ENCODE measurements around the gene EFCAB14.

DNA sequence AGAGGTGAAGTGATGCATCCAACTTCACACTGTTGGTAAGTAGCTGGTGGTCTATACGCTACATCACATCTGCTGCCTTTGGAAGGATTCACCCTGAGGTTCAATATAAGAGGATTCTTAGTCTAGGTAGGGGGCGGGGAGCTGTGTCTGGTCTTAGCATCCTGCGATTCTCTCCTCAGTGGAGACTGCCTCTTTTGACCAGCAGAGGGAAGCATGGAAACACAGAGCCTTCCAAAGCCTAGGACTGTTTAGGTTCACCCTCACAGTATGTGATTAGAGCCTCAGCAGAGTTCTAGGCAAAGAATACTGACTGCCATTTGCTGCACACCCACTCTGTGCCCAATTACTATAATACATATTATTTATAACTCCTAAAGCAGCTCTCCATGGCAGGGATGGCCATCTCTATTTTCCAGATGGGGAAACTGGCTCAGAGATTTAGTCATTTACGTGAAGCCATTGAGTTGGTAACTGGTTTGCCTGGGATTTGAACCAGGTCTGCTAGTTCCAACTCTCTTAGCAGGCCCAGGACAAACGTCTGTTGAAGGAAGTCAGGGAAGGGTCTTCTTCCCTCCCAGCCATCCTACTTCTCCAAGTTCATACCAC lies 28.9 kb upstream of the EFCAB14 start:
- no peak for TF ChIP-seq EZH2 (IDR thresholded peaks at IDR 0.05; ENCODE audit: low read depth, unreplicated experiment)
- TF ChIP-seq, protein P1, sequence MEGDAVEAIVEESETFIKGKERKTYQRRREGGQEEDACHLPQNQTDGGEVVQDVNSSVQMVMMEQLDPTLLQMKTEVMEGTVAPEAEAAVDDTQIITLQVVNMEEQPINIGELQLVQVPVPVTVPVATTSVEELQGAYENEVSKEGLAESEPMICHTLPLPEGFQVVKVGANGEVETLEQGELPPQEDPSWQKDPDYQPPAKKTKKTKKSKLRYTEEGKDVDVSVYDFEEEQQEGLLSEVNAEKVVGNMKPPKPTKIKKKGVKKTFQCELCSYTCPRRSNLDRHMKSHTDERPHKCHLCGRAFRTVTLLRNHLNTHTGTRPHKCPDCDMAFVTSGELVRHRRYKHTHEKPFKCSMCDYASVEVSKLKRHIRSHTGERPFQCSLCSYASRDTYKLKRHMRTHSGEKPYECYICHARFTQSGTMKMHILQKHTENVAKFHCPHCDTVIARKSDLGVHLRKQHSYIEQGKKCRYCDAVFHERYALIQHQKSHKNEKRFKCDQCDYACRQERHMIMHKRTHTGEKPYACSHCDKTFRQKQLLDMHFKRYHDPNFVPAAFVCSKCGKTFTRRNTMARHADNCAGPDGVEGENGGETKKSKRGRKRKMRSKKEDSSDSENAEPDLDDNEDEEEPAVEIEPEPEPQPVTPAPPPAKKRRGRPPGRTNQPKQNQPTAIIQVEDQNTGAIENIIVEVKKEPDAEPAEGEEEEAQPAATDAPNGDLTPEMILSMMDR (conservative IDR thresholded peaks at IDR 0.05; ENCODE audit: low read depth in 2 of 2) = peak; percentile 76 to 97
- no peak for TF ChIP-seq POLR2AphosphoS5 (IDR thresholded peaks at IDR 0.05; ENCODE audit: low read depth)
- TF ChIP-seq, protein P2, sequence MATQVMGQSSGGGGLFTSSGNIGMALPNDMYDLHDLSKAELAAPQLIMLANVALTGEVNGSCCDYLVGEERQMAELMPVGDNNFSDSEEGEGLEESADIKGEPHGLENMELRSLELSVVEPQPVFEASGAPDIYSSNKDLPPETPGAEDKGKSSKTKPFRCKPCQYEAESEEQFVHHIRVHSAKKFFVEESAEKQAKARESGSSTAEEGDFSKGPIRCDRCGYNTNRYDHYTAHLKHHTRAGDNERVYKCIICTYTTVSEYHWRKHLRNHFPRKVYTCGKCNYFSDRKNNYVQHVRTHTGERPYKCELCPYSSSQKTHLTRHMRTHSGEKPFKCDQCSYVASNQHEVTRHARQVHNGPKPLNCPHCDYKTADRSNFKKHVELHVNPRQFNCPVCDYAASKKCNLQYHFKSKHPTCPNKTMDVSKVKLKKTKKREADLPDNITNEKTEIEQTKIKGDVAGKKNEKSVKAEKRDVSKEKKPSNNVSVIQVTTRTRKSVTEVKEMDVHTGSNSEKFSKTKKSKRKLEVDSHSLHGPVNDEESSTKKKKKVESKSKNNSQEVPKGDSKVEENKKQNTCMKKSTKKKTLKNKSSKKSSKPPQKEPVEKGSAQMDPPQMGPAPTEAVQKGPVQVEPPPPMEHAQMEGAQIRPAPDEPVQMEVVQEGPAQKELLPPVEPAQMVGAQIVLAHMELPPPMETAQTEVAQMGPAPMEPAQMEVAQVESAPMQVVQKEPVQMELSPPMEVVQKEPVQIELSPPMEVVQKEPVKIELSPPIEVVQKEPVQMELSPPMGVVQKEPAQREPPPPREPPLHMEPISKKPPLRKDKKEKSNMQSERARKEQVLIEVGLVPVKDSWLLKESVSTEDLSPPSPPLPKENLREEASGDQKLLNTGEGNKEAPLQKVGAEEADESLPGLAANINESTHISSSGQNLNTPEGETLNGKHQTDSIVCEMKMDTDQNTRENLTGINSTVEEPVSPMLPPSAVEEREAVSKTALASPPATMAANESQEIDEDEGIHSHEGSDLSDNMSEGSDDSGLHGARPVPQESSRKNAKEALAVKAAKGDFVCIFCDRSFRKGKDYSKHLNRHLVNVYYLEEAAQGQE (IDR thresholded peaks at IDR 0.05; ENCODE audit: unreplicated experiment) = no peak
- TF ChIP-seq CREB1 (CRISPR knock-in tag; IDR thresholded peaks at IDR 0.05; ENCODE audit: low read depth) = no peak
- TF ChIP-seq EZH2phosphoT487 (IDR thresholded peaks at IDR 0.05; ENCODE audit: unreplicated experiment) = no peak
- no peak for TF ChIP-seq NANOG (IDR thresholded peaks at IDR 0.05; ENCODE audit: borderline replicate concordance)
- TF ChIP-seq ZNF331 (CRISPR knock-in tag; IDR thresholded peaks at IDR 0.05; ENCODE audit: low read depth) = no peak
- TF ChIP-seq JUNB (IDR thresholded peaks at IDR 0.05; ENCODE audit: unreplicated experiment) = no peak
- no peak for TF ChIP-seq ZNF114 (CRISPR knock-in tag; IDR thresholded peaks at IDR 0.05)
- TF ChIP-seq, protein P3, sequence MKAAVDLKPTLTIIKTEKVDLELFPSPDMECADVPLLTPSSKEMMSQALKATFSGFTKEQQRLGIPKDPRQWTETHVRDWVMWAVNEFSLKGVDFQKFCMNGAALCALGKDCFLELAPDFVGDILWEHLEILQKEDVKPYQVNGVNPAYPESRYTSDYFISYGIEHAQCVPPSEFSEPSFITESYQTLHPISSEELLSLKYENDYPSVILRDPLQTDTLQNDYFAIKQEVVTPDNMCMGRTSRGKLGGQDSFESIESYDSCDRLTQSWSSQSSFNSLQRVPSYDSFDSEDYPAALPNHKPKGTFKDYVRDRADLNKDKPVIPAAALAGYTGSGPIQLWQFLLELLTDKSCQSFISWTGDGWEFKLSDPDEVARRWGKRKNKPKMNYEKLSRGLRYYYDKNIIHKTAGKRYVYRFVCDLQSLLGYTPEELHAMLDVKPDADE (IDR thresholded peaks at IDR 0.05) = no peak
